ENCODE results near the gene ZNF319.

ZNF319 gene

DNA sequence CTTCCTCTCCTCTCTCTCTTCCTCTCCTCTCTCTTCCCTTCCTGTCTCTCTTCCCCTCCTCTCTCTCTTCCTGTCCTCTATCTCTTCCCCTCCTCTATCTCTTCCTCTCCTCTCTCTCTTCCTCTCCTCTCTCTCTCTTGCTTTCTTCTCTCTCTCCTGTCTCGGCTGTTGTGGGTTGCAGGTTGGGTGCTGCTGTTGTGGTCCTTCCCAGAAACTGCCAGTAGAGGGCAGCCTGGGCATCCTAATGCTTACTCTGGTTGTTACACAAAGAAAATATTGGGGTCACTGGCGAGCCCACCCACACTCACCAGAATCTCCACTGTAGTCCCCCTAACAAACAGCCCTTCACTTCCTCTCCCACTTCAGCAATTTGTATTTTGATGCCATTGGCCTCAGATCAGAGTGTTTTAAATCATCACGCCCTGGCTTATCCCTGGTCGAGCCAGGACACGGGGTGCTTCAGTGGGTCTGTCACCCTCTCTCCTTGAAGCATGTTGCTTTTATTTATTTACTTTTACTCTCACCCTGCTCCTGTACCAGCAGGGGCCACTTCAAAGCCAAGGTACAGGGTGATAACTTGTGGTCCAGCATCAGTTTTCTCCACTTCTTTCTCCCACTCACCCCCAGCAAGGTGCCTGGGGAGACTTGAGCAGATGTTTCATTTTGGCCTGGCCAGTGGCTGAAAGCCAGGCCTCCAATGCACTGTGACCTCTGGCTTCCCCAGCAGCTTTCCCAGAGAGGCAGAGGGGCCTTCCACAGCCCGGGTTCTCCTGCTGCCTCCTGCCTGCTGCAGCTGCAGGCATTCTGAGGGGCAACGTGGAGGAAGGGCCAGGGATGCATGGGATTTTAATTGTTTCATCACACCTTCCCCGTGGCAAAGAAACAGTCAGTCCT is 20.4 kb upstream of the ZNF319 start:
- no peak overlapping the region for H3K4me3 ChIP-seq (ENCODE audit: low read depth, low read length)
- DNase-seq (ENCODE audit: low read depth), result peak; percentile 46
- TF ChIP-seq, protein P1, sequence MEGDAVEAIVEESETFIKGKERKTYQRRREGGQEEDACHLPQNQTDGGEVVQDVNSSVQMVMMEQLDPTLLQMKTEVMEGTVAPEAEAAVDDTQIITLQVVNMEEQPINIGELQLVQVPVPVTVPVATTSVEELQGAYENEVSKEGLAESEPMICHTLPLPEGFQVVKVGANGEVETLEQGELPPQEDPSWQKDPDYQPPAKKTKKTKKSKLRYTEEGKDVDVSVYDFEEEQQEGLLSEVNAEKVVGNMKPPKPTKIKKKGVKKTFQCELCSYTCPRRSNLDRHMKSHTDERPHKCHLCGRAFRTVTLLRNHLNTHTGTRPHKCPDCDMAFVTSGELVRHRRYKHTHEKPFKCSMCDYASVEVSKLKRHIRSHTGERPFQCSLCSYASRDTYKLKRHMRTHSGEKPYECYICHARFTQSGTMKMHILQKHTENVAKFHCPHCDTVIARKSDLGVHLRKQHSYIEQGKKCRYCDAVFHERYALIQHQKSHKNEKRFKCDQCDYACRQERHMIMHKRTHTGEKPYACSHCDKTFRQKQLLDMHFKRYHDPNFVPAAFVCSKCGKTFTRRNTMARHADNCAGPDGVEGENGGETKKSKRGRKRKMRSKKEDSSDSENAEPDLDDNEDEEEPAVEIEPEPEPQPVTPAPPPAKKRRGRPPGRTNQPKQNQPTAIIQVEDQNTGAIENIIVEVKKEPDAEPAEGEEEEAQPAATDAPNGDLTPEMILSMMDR (IDR thresholded peaks at IDR 0.05; ENCODE audit: insufficient read depth, low read depth, low read length, missing control alignments), result peak; percentile 67

DNA sequence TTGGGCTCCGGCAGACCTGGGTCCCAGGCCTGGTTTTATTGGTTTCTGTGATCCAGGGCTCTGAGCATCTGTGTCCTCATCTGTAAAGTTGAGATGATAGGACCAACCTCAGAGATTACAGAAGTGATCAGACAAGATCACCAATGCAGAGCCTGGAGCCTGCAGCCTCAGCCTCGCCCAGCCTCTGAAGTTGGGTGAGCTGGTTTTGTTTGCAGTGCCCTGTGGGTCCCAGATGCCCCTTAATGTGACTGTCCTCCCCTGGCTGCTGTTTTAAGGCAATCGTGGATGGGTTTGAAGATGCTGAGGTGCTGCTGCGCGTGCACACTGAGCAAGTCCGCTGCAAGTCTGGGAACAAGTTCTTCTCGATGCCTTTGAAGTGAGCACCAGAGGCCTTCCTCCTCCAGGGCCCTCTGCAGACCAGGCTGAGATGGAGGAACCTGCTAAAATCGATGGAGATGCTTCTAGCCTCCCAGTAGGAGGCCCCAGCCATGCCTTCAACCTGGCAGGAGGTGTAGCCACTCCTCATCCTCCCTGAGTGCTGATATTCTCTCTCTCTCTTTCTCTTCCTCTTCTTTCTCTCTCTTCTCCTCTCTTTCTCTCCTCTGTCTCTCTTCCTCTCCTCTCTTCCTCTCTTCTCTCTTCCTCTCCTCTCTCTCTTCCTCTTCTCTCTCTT is 19.5 kb upstream of the ZNF319 start:
- H3K4me3 ChIP-seq (ENCODE audit: low read depth, low read length), result no peak overlapping the region
- DNase-seq (ENCODE audit: low read depth), result no peak
- TF ChIP-seq, protein P1 (IDR thresholded peaks at IDR 0.05; ENCODE audit: insufficient read depth, low read depth, low read length, missing control alignments), result no peak

DNA sequence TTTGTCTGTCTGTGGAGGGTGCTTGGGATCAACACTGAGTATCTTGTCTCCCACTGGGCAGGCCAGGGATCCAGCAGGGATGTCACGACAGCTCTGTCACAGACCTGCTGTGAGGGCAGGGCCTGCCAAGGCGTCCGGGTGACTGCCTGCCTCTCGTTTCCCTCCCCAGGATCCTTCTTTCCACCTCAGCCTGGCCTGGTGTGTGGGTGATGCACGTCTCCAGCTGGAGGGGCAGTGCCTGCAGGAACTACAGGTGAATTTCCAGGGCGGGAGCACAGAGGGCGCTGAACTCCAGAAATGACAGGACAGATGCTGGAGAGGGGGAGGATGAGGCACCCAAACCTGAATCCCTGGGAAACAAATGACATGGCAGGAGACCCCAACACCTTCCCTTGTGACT is 18.3 kb upstream of the ZNF319 start:
- TF ChIP-seq, protein P1 (IDR thresholded peaks at IDR 0.05; ENCODE audit: insufficient read depth, low read depth, low read length, missing control alignments), result no peak
- DNase-seq (ENCODE audit: low read depth), result no peak
- H3K4me3 ChIP-seq (ENCODE audit: low read depth, low read length), result no peak overlapping the region

DNA sequence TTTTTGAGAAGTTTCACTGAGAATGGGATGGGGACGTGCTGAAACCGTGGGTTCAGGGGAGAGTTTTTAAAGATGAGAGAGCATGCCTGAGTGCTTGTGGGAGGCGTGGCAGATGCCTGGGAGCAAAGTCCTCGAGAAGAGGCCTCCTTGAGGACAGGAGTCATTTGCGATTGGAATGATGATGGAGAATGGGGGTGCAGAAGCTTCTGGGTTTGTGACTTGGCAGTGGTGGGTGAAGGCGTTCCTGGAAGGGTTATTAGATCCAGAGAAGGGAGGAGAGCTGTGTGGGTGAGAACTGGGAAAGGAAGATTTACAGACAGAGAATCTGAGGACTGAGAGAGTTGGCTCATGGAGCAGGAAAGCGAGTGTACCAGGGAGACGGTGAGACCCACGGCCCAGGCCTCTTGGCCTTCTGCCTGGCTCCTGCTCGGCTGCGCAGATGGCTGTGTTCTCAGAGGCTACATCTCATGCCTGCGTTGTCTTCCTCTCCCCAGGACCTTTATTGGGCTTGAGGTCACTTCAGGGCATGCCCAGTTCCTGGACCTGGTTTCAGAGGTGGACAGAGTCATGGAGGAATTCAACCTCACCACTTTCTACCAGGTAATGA is 16.5 kb upstream of the ZNF319 start:
- no peak for DNase-seq (ENCODE audit: low read depth)
- TF ChIP-seq, protein P1 (IDR thresholded peaks at IDR 0.05; ENCODE audit: insufficient read depth, low read depth, low read length, missing control alignments), result no peak
- no peak overlapping the region for H3K4me3 ChIP-seq (ENCODE audit: low read depth, low read length)

DNA sequence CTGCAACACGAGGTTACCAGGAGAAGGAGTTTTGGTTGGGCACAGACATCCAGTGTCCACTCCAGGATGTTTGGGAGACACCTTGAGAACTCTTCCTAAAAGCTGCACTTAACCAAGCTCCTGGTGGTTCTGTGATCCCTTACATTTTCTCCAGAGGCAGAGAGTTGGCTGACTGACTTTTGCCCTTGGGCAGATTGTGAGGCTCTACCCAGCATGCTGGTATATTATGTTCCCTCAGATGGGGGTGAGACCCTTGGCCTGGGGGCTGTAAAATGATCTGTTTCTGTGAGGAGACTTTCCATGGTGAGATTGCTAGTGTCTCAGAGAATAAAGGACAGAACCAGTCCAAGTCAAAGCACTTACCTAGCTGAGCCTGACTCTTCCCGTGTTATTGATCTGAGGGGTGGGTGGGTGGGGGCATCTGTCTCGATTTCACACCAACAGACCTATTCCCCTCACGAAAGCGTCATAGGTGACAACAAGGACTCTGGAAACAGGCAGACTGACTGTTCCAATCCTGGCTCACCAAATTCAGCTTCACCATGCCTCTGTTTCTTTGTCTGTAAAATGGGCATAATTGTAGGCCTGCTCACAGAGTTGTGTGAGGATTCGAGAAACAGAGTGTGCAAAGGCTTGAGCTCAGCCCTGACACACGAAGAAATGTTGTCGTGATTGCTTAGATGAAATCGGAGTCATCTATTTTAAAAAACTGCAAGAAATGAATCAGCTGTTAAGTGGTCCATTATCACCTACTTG is 12.9 kb upstream of the ZNF319 start:
- TF ChIP-seq, protein P1 (IDR thresholded peaks at IDR 0.05; ENCODE audit: insufficient read depth, low read depth, low read length, missing control alignments), result no peak
- no peak for DNase-seq (ENCODE audit: low read depth)
- H3K4me3 ChIP-seq (ENCODE audit: low read depth, low read length), result no peak overlapping the region

DNA sequence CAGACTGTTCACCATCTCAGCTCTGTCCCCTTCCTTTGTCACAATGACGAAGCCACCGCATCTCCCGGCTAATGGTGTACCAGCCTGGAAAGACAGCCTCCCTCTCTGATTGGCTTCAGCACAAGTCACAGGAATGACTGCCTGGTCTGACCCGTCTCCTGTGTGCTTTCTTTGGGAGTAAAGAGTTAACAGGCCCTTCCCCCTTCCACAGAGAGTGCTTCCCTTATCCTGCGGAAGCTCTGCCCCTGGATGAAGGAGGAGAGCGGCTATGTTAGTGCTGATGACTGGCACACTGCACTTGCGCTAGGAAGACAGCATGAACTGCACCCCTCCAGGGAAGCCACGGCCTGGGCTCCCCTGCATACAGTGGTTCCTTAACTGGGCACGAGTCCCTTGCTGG is 12.0 kb upstream of the ZNF319 start:
- TF ChIP-seq, protein P1 (IDR thresholded peaks at IDR 0.05; ENCODE audit: insufficient read depth, low read depth, low read length, missing control alignments), result no peak
- DNase-seq (ENCODE audit: low read depth), result no peak
- H3K4me3 ChIP-seq (ENCODE audit: low read depth, low read length), result no peak overlapping the region
